ENCODE results near the gene LGALS7.
"Not testable (repeated sequence)": the region's sequence is repeated elsewhere in the genome, so short reads cannot be mapped to it uniquely, and the experiment has no call there.

LGALS7 gene

GRCh38 chr19:38773469-38774177 lies at the start of gene LGALS7:
Gene LGALS7, minus strand, starts transcription at chr19:38773517. Its CDS starts 25 bp downstream, at chr19:38773492.
- FAIRE-seq: no peak

GRCh38 chr19:38821230-38821825 lies 48.0 kb upstream of the LGALS7 start:
- not testable (repeated sequence) for FAIRE-seq

GRCh38 chr19:38819231-38819920 lies 46.1 kb upstream of the LGALS7 start:
- FAIRE-seq: no peak

- FAIRE-seq: no peak
Observed at GRCh38 chr19:38817081-38817480, 43.8 kb upstream of the LGALS7 start.

- no peak for FAIRE-seq
Observed at GRCh38 chr19:38816131-38816750, 42.9 kb upstream of the LGALS7 start.

- no peak for FAIRE-seq
Observed at GRCh38 chr19:38815059-38816001, 42.0 kb upstream of the LGALS7 start.

- not testable (repeated sequence) for FAIRE-seq
Observed at GRCh38 chr19:38813932-38814331, 40.6 kb upstream of the LGALS7 start.

- no peak for FAIRE-seq
Observed at GRCh38 chr19:38813323-38813722, 40.0 kb upstream of the LGALS7 start.

- no peak for FAIRE-seq
Observed at GRCh38 chr19:38812841-38813320, 39.6 kb upstream of the LGALS7 start, which contains the start of gene LGALS4. Gene LGALS4, minus strand, starts transcription at chr19:38812945. Its CDS starts 59 bp downstream, at chr19:38812886.

GRCh38 chr19:38812009-38812840 lies 38.9 kb upstream of the LGALS7 start:
- FAIRE-seq: no peak

- FAIRE-seq: no peak
Observed at GRCh38 chr19:38809592-38810252, 36.4 kb upstream of the LGALS7 start.

GRCh38 chr19:38808741-38809140 lies 35.4 kb upstream of the LGALS7 start:
- no peak for FAIRE-seq

- not testable (repeated sequence) for FAIRE-seq
Observed at GRCh38 chr19:38807374-38808098, 34.2 kb upstream of the LGALS7 start.

- FAIRE-seq: no peak
Observed at GRCh38 chr19:38806371-38806770, 33.1 kb upstream of the LGALS7 start.

GRCh38 chr19:38805180-38805579 lies 31.9 kb upstream of the LGALS7 start:
- FAIRE-seq: no peak

GRCh38 chr19:38803543-38803942 lies 30.2 kb upstream of the LGALS7 start:
- FAIRE-seq: no peak

GRCh38 chr19:38801359-38802095 lies 28.2 kb upstream of the LGALS7 start:
- FAIRE-seq: no peak

GRCh38 chr19:38800577-38801347 lies 27.4 kb upstream of the LGALS7 start:
- FAIRE-seq: no peak
